PC-3 (cell line): ENCODE data around the gene LAMA3.

Source experiments
- CTCF ChIP-seq: fragments of 300-600 bp; sonication (generic); conservative IDR thresholded peaks from 2 replicates; pipeline ENCODE4 v1.5.1; 2017; ENCODE audit warnings: antibody characterized with exemption, low read depth, mild to moderate bottlenecking, low read length
- EZH2 ChIP-seq: fragments of 300-600 bp; sonication (generic); IDR thresholded peaks from one replicate; pipeline ENCODE4 v1.6.1; 2017; ENCODE audit warnings: antibody characterized with exemption, mild to moderate bottlenecking, low read length; ENCODE audit not compliant: unreplicated experiment
- EZH2phosphoT487 ChIP-seq: fragments of 300-600 bp; sonication (generic); IDR thresholded peaks from 2 replicates; pipeline ENCODE4 v1.6.1; 2018; ENCODE audit warnings: mild to moderate bottlenecking, antibody characterized with exemption, low read length, borderline replicate concordance

GRCh38 chr18:23811176-23811575 lies 121.9 kb downstream of the LAMA3 start:
- no peak for TF ChIP-seq CTCF
- TF ChIP-seq EZH2, result no peak
- TF ChIP-seq EZH2phosphoT487, result no peak
